Right lobe of liver (tissue), 6 donors: Measurements from ENCODE around the gene ABLIM3. TPM values are rescaled to one million over a fixed set of nuclear protein-coding genes. Genes with fewer than 3 reads are reported as not detected.
A peak's percentile ranks its signal among the peaks of the same experiment; 100 is the strongest.

Experiments used
- ATAC-seq, 4 donors: fragments of 200-7000 bp; cut with Tn5 transposase; one replicate each; pipeline ENCODE4 v1.9.1; 2020; ENCODE audit warnings: mild to moderate bottlenecking in 4 of 4, moderate library complexity in 4 of 4
- DNase-seq, 3 donors: peaks; one replicate each; pipeline ENCODE4 v3.0.0-alpha.2; 2020
- H3K27ac ChIP-seq, 3 donors: fragments of 200-600 bp; one replicate each; pipeline ENCODE4 v1.8.0; 2022
- H3K27me3 ChIP-seq, 2 donors: fragments of 200-600 bp; one replicate each; pipeline ENCODE4 v1.8.0; 2022
- H3K36me3 ChIP-seq, 4 donors: fragments of 200-600 bp; sonication (generic) in 1 of 4; one replicate each; pipeline versions ENCODE4 v1.5.1 to v1.8.0; 2017 to 2022; ENCODE audit warnings: control low read depth in 1 of 4
- H3K4me1 ChIP-seq, 4 donors: fragments of 200-600 bp; sonication (generic) in 1 of 4; one replicate each; pipeline versions ENCODE4 v1.5.1 to v1.8.0; 2017 to 2022; ENCODE audit warnings: control low read depth in 1 of 4
- H3K4me3 ChIP-seq, 3 donors: fragments of 200-600 bp; one replicate each; pipeline ENCODE4 v1.8.0; 2022
- H3K9me3 ChIP-seq, 4 donors: fragments of 200-600 bp; sonication (generic) in 1 of 4; one replicate each; pipeline versions ENCODE4 v1.5.1 to v1.8.0; 2017 to 2022; ENCODE audit warnings: control low read depth in 1 of 4
- POLR2A ChIP-seq: fragments of 450-650 bp; IDR thresholded peaks from one replicate; pipeline ENCODE4 v1.6.1; 2017; ENCODE audit warnings: antibody characterized with exemption, mild to moderate bottlenecking
- WGBS: methylation state at CpG from one replicate; pipeline ENCODE4 v1.1.6; 2018; ENCODE audit warnings: low coverage, low lambda C conversion rate; ENCODE audit not compliant: insufficient coverage; ENCODE audit errors: missing lambda C conversion rate; 5-methylcytosine and 5-hydroxymethylcytosine counted together
- intact Hi-C, 2 donors: fragments of 100-400 bp; cut with DNase I; formaldehyde crosslinking; loops; one replicate each; pipeline versions ENCODE4 v1.11.2 to v1.14.1; 2022
- total RNA-seq, 6 experiments: library from RNA; depleted of rRNA in 2 of 6; stranded (reverse); fragments of >200 nt in 2 of 6; fragmentation: NEBNext Ultra II Directional in 3 of 6; extraction: Animal tissue kit (Norgen Biotek cat#: 25700) in 3 of 6; gene quantifications; one replicate each; pipeline versions ENCODE4 v1.1.0 to v1.2.4, GENCODE V29; 2016 to 2023
- TF ChIP-seq, protein P1 (sequence below), 4 donors: fragments of 200-600 bp in 3 of 4; fragments of 450-650 bp in 1 of 4; IDR thresholded peaks; one replicate each; pipeline versions ENCODE4 v1.5.1 to v1.8.0; 2016 to 2022; ENCODE audit warnings: antibody characterized with exemption in 4 of 4, mild to moderate bottlenecking in 2 of 4
- donor health status: DM: no; HTN: yes; CAD: no.
- donor health status: DM: no; HTN: no; CAD: no.
- donor health status: DM: no; HTN: no; CAD: no.
- donor health status: DM: no; HTN: yes; CAD: no.
- donor health status: DM: no; HTN: yes; CAD: no.

ABLIM3 gene
- total RNA-seq, 6 experiments from 2014 or later: 85.8 to 180 (median 125) TPM

DNA sequence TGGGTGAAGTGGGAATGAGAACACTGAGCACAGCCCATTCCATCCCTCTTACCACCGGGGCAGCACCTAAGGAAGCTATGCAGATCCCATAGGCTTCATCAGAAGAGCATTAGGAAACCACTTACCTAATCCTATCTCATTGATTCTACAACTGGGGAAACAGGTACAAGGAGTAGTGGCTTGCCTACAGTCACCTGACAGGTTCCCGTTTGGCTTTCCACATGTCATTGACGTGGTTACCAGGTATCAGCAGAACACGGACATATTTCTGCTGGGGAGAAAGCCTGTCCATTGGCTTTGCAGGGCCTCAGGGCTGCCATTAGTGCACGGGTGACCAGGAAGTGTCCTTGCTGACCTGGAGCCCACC lies 141.7 kb downstream of the ABLIM3 start:
- WGBS: 83% methylated on average over 3 of the region's 5 CpGs
- Histone ChIP-seq H3K4me1 (no peaks in the 10 kb centered on the region), H3K27me3 (no peaks in the 10 kb centered on the region), H3K9me3 (no peaks in the 10 kb centered on the region), H3K27ac (no peak overlapping the region), H3K36me3 (no peaks in the 10 kb centered on the region), H3K4me3 (no peak overlapping the region)
- DNase-seq: no peak
- ATAC-seq: no peak
- TF ChIP-seq, protein P1, sequence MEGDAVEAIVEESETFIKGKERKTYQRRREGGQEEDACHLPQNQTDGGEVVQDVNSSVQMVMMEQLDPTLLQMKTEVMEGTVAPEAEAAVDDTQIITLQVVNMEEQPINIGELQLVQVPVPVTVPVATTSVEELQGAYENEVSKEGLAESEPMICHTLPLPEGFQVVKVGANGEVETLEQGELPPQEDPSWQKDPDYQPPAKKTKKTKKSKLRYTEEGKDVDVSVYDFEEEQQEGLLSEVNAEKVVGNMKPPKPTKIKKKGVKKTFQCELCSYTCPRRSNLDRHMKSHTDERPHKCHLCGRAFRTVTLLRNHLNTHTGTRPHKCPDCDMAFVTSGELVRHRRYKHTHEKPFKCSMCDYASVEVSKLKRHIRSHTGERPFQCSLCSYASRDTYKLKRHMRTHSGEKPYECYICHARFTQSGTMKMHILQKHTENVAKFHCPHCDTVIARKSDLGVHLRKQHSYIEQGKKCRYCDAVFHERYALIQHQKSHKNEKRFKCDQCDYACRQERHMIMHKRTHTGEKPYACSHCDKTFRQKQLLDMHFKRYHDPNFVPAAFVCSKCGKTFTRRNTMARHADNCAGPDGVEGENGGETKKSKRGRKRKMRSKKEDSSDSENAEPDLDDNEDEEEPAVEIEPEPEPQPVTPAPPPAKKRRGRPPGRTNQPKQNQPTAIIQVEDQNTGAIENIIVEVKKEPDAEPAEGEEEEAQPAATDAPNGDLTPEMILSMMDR (IDR thresholded peaks at IDR 0.05): no peak
- no peak for TF ChIP-seq POLR2A
- intact Hi-C loops: no loop called here

DNA sequence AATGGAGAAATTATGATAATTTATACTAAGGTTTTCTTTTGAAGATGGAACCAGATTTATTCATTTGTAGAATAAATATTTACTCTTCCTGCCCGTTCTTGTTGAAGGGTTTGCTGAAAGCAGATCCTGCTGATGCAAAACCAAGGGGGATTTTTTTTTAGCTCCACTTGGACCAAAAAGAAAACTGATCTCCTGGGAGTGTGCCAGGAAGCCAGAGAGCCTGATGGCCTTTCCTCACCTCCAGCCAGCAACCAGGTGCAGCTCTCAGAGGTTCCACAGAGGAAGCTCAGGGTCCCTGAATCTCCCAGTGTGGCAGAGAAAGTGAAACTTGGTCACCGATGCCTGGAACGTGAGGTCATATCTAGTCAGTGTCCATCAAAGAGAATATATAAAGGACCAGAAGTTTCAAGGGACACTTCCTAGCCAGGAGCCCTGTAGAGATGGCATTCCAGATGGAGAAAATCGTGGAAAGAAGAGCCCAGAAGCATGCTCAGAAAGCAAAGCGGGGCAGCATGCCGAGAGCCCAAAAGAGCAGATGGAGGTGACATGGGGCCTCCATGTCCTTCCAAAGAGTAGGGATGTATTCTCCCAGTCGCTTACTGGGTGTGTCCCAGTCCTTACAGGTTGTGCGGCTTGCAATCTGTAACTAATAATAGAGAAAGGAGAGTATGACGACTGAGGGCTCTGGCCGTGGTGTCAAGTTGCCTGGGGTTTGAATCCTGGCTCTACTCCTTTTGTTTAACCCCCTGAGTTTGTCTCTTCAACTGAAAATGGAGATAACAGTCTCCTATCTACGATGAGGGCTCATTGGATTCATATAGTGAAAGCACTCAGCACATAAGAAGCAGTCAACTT lies 142.6 kb downstream of the ABLIM3 start:
- Histone ChIP-seq H3K27me3 (no peaks in the 10 kb centered on the region), H3K9me3 (no peaks in the 10 kb centered on the region), H3K27ac (no peak overlapping the region), H3K4me1 (no peaks in the 10 kb centered on the region), H3K4me3 (no peak overlapping the region), H3K36me3 (no peaks in the 10 kb centered on the region)
- TF ChIP-seq, protein P1 (IDR thresholded peaks at IDR 0.05): no peak
- DNase-seq (no peak), ATAC-seq (no peak)
- 50% methylated on average over 8 of the region's 11 CpGs for WGBS
- intact Hi-C loops: no loop called here

DNA sequence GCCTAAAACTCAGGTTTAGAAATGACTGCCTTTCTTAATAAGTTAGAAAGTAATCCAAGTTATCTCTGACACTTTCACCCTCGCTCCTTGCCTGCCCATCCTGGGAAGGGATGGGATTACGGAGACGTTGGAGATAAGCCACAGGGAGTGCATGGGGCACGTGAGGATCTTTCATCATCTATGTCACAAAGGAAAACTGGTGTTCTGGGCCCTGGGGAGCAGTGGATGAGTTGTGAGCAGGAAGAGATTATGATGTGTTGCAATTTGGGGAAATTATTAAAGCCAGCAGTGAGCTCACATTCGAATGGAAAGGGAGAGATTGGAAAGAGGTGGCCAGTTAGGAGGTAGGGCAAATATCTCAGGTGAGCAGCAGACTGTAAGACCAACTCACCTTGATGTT lies 143.2 kb downstream of the ABLIM3 start:
- H3K9me3 ChIP-seq: no peaks in the 10 kb centered on the region
- no peak overlapping the region for H3K27ac ChIP-seq
- intact Hi-C loops: no loop called here
- WGBS: 41% methylated on average over 5 of the region's 5 CpGs
- no peaks in the 10 kb centered on the region for H3K36me3 ChIP-seq
- no peak overlapping the region for H3K4me3 ChIP-seq
- no peaks in the 10 kb centered on the region for H3K27me3 ChIP-seq
- H3K4me1 ChIP-seq: no peaks in the 10 kb centered on the region
- ATAC-seq: peak in 3 of 4 donors; percentile 8 to 33 (median 25)
- DNase-seq: no peak
- TF ChIP-seq, protein P1 (IDR thresholded peaks at IDR 0.05): no peak
- no peak for TF ChIP-seq POLR2A

DNA sequence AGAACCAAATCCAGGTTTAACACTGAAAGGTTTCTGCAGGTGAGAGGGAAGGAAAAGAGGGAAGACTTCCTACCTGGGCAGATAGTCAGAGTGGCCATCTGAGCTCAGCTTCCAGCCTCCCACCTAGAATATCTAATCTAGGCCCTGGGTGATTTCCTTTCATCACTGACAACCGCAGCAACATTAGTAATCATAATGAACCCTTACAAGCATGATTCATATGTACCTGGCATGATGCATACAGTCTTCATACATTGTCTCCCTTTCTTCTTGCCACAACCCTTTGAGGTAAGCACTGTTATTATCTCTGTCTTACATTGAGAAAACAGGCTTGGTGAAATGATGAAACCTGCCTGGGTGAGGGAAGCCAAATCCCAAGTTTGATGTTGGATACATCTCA lies 143.9 kb downstream of the ABLIM3 start:
- ATAC-seq (no peak), DNase-seq (no peak)
- H3K4me3 ChIP-seq: no peak overlapping the region
- no peaks in the 10 kb centered on the region for H3K9me3 ChIP-seq
- no peaks in the 10 kb centered on the region for H3K27me3 ChIP-seq
- WGBS: 88% methylated on average over 1 of the region's 1 CpG
- TF ChIP-seq, protein P1 (IDR thresholded peaks at IDR 0.05): no peak
- TF ChIP-seq POLR2A: no peak
- H3K27ac ChIP-seq: no peak overlapping the region
- no peaks in the 10 kb centered on the region for H3K36me3 ChIP-seq
- intact Hi-C loops: no loop called here
- H3K4me1 ChIP-seq: no peaks in the 10 kb centered on the region
